Esophagus (tissue), 2 donors: ENCODE results near the gene ZFAND3. TPM values are rescaled to one million over a fixed set of nuclear protein-coding genes. Genes with fewer than 3 reads are reported as not detected.
"Not testable (repeated sequence)": the region's sequence is repeated elsewhere in the genome, so short reads cannot be mapped to it uniquely, and the experiment has no call there.

Experiments
- H3K27ac ChIP-seq, 2 donors: one replicate each; pipeline ENCODE4 v1.5.1; 2013; ENCODE audit warnings: low read depth in 2 of 2, mild to moderate bottlenecking in 2 of 2, inconsistent platforms in 1 of 2, low read length in 1 of 2, moderate library complexity in 1 of 2
- H3K27me3 ChIP-seq, 2 donors: one replicate each; pipeline ENCODE4 v1.6.1; 2013; ENCODE audit warnings: low read length in 2 of 2, control low read depth in 1 of 2, mild to moderate bottlenecking in 1 of 2; ENCODE audit not compliant: insufficient read depth in 2 of 2, control insufficient read depth in 1 of 2
- H3K36me3 ChIP-seq, 2 donors: one replicate each; pipeline ENCODE4 v1.6.1; 2013; ENCODE audit warnings: low read length in 1 of 2; ENCODE audit not compliant: control insufficient read depth in 2 of 2, insufficient read depth in 2 of 2
- H3K4me1 ChIP-seq, 2 donors: one replicate each; pipeline ENCODE4 v1.6.1; 2013; ENCODE audit warnings: low read length in 1 of 2; ENCODE audit not compliant: control insufficient read depth in 2 of 2, insufficient read depth in 2 of 2
- H3K4me3 ChIP-seq, 2 donors: one replicate each; pipeline ENCODE4 v1.5.1; 2013; ENCODE audit warnings: low read length in 2 of 2, mild to moderate bottlenecking in 2 of 2, low read depth in 1 of 2, moderate library complexity in 1 of 2
- H3K9me3 ChIP-seq, 2 donors: one replicate each; pipeline ENCODE4 v1.6.1; 2013; ENCODE audit warnings: mild to moderate bottlenecking in 2 of 2, low read depth in 1 of 2, low read length in 1 of 2, moderate library complexity in 1 of 2; ENCODE audit not compliant: control insufficient read depth in 2 of 2, insufficient read depth in 1 of 2
- WGBS, 2 donors: extraction: QIAGEN DNeasy Blood & Tissue Kit; methylation state at CpG; one replicate each; pipeline ENCODE4 v1.1.7; 2013; 5-methylcytosine and 5-hydroxymethylcytosine counted together
- polyA plus RNA-seq, 2 donors: library from polyadenylated mRNA; stranded (reverse); fragments of 200-250 nt; gene quantifications; one replicate each; pipeline ENCODE4 v1.2.3, GENCODE V29; 2013
- donor health status: healthy with polysubstance abuse.
- donor health status: Bipolar disorder and iron deficiency.

Gene ZFAND3
- polyA plus RNA-seq, 2 donors: 20.6 to 21.9 TPM

DNA sequence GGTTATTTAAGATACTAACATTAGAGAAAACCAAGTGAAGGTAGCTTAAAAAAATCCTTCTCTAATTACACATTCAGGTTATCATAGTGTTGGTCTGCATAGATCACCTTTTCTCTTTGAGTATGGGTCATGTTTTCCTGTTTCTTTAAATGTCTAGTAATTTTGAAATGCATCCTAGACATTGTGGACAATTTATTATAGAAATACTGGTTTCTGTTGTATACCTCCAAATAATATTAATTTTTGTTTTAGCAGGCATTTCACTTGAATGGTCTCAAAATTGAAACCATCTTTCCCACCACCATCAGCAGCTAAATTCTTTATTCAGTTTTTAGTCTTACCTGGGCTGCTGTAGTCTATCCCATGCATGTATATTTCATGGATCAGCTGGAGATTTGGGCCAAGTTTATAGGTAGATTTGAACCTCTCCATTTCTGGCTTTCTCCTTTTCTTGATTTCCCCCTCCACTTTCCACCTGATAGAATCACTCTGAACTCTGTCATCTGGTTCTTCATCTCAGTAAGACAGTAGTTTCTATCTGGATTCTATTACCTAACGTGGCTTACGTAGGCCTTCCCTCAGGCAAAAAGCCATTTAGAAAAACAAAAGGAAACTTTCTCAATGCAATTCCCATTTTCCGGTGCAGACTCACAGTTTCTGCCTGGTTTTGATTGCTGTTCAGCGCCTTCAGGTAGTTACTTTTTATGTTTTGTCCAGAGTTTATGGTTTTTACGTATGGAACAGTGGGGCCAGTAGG, 52.3 kb downstream of the ZFAND3 start:
- Histone ChIP-seq H3K4me3 (no peak overlapping the region), H3K36me3 (no peaks in the 10 kb centered on the region), H3K27ac (no peak overlapping the region), H3K4me1 (peaks cover 0 to 2% of the 10 kb centered on the region in 2 donors), H3K9me3 (no peaks in the 10 kb centered on the region), H3K27me3 (no peaks in the 10 kb centered on the region)
- 82 to 95% methylated on average over 5 of the region's 5 CpGs for WGBS, 2 donors

DNA sequence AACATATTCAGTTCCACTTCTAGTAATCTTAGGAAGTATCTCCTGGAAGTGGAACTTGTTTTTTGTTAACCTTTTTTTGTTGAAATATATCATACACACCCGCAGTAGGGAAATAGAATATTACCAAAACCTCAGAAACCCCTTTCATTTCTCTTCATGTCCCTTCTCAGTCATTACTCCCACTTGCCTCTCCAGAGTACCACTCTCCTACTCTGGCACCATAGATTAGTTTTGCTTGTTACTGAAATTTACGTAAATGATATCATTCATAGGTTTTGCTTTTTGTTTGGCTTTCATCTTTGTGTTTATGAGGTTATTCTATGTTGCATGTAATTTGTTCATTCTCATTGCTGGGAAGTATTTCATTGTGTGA, 52.8 kb downstream of the ZFAND3 start:
- Histone ChIP-seq H3K4me3 (no peak overlapping the region), H3K4me1 (peaks cover 0 to 2% of the 10 kb centered on the region in 2 donors)
- 71 to 93% methylated on average over 2 of the region's 2 CpGs for WGBS, 2 donors

DNA sequence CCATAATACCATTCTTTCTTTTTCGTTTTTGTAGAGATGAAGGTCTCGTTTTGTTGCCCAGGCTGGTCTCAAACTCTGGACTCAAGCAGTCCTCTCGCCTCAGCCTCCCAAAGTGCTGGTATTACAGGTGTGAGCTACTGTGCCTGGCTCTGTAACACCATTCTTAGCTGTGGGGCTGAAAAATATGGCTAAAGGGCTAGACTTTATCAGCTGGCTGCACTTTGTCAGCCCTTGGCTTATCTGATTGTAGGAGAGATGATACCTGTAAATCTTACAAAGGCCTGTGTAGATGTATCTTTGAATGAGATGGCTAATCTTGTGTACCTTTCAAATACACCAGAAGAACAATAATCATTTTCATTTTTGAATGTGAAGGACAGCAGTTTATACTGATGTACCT, 55.2 kb downstream of the ZFAND3 start:
- no peak overlapping the region for H3K27ac ChIP-seq
- no peaks in the 10 kb centered on the region for H3K36me3 ChIP-seq
- H3K9me3 ChIP-seq: no peaks in the 10 kb centered on the region
- 64 to 91% methylated on average over 3 of the region's 3 CpGs for whole genome bisulfite sequencing, 2 donors
- peaks cover 0 to 4% of the 10 kb centered on the region in 2 donors for H3K4me1 ChIP-seq
- no peaks in the 10 kb centered on the region for H3K27me3 ChIP-seq
- H3K4me3 ChIP-seq: no peak overlapping the region

More for the DNA sequence above, 52.8 kb downstream of the ZFAND3 start:
- Histone ChIP-seq H3K9me3 (no peaks in the 10 kb centered on the region), H3K27me3 (no peaks in the 10 kb centered on the region), H3K36me3 (no peaks in the 10 kb centered on the region), H3K27ac (no peak overlapping the region)

- 84 to 94% methylated on average over 5 of the region's 5 CpGs for WGBS, 2 donors
- Histone ChIP-seq H3K9me3 (no peaks in the 10 kb centered on the region), H3K4me1 (peaks cover 0 to 4% of the 10 kb centered on the region in 2 donors), H3K4me3 (no peak overlapping the region), H3K27ac (no peak overlapping the region), H3K27me3 (no peaks in the 10 kb centered on the region), H3K36me3 (no peaks in the 10 kb centered on the region)
Measured at GRCh38 chr6:37875561-37876309, 56.2 kb downstream of the ZFAND3 start.

- no peaks in the 10 kb centered on the region for H3K9me3 ChIP-seq
- H3K27me3 ChIP-seq: no peaks in the 10 kb centered on the region
- peaks cover 0 to 4% of the 10 kb centered on the region in 2 donors for H3K4me1 ChIP-seq
- WGBS, 2 donors: 87 to 91% methylated on average over 4 of the region's 4 CpGs
- no peaks in the 10 kb centered on the region for H3K36me3 ChIP-seq
- H3K27ac ChIP-seq: no peak overlapping the region
- no peak overlapping the region for H3K4me3 ChIP-seq
Measured at GRCh38 chr6:37876843-37877242, 57.3 kb downstream of the ZFAND3 start.

- H3K36me3 ChIP-seq: no peaks in the 10 kb centered on the region
- no peak overlapping the region for H3K27ac ChIP-seq
- H3K4me3 ChIP-seq: no peak overlapping the region
- H3K27me3 ChIP-seq: no peaks in the 10 kb centered on the region
- H3K9me3 ChIP-seq: no peaks in the 10 kb centered on the region
- H3K4me1 ChIP-seq: peaks cover 0 to 4% of the 10 kb centered on the region in 2 donors
- WGBS, 2 donors: 86 to 87% methylated on average over 6 of the region's 6 CpGs
Measured at GRCh38 chr6:37877373-37878149, 58.0 kb downstream of the ZFAND3 start.

DNA sequence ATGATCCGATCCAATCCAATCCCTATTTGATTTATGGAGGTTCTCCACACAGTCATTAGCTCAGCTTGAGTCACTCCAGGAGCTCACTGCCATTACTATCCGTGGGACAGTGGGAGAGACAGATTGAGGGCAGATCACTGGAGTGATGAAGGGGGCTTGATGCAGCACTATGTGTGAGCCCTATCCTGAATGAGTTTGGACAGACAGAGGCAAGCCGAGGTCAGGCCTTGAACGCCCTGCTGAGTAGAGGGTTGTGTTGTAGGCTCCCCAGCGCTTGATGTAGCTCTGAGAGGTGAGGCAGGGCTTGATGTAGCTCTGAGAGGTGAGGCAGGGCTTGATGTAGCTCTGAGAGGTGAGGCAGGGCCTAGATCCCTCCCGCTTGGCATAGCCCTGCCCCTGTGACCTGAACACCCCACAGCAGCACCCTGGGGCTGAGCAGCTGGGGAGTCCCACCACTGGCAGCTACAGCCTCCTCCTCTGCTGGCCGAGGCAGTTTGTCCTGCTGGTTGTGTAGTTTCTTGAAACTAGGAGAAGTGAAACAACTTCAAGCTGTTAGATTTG, 58.7 kb downstream of the ZFAND3 start:
- H3K4me1 ChIP-seq: peaks cover 0 to 4% of the 10 kb centered on the region in 2 donors
- H3K9me3 ChIP-seq: no peaks in the 10 kb centered on the region
- H3K36me3 ChIP-seq: no peaks in the 10 kb centered on the region
- no peak overlapping the region for H3K4me3 ChIP-seq
- 77 to 79% methylated on average over 7 of the region's 7 CpGs for WGBS, 2 donors
- H3K27ac ChIP-seq: no peak overlapping the region
- H3K27me3 ChIP-seq: no peaks in the 10 kb centered on the region

DNA sequence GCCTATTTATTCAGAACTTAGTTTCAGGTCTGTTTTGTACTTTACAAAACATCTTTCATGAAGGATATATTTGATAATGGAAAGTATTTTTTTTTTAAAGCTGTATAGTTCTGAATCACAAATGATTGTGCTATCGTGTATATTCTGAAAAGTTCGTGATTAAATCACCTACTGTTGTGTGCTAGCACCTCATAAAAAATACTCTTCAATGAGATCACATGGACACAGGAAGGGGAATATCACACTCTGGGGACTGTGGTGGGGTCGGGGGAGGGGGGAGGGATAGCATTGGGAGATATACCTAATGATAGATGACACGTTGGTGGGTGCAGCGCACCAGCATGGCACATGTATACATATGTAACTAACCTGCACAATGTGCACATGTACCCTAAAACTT, 61.1 kb downstream of the ZFAND3 start:
- H3K27ac ChIP-seq, H3K27me3 ChIP-seq, H3K4me1 ChIP-seq, H3K4me3 ChIP-seq, H3K9me3 ChIP-seq, H3K36me3 ChIP-seq: not testable (repeated sequence)
- 75 to 90% methylated on average over 3 of the region's 5 CpGs for WGBS, 2 donors

- no peak overlapping the region for H3K27ac ChIP-seq
- 88 to 96% methylated on average over 2 of the region's 2 CpGs for WGBS, 2 donors
- H3K36me3 ChIP-seq: no peaks in the 10 kb centered on the region
- H3K4me1 ChIP-seq: peaks cover 0 to 4% of the 10 kb centered on the region in 2 donors
- no peak overlapping the region for H3K4me3 ChIP-seq
- H3K27me3 ChIP-seq: no peaks in the 10 kb centered on the region
- H3K9me3 ChIP-seq: no peaks in the 10 kb centered on the region
Measured at GRCh38 chr6:37882292-37882691, 62.8 kb downstream of the ZFAND3 start.
